Stimulated activated CD8-positive, alpha-beta memory T cell treated with anti-CD3 and anti-CD28 coated beads, Interleukin-15, amount 100 ng/mL, for 4 hours (primary cell): Measurements from ENCODE around the gene RRAGB.
"Not testable (repeated sequence)": the region's sequence is repeated elsewhere in the genome, so short reads cannot be mapped to it uniquely, and the experiment has no call there.

ENCODE experiments used
- DNase-seq, 2 donors: peaks; one replicate each; pipeline ENCODE4 v3.0.0-alpha.2; 2020; ENCODE audit warnings: low read depth in 2 of 2

RRAGB gene

DNA sequence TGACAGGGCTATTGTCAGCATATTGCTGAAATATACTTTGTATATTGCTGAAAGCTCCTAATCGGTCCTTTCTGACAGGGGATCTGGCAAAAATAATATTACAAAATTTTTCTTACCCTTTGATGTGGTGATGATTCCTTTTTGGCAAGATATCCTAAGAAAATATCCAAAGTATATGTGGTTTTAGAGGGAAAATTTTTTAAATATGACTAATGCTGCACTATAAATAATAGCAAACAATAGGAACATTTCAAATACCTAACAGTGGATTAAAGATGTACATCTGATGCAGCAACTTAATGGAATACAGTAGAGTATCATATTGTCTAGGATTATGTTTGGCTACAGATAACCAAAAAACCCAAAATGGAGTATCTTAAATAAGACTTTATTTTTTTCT is 49.6 kb downstream of the RRAGB start:
- no peak for DNase-seq

DNA sequence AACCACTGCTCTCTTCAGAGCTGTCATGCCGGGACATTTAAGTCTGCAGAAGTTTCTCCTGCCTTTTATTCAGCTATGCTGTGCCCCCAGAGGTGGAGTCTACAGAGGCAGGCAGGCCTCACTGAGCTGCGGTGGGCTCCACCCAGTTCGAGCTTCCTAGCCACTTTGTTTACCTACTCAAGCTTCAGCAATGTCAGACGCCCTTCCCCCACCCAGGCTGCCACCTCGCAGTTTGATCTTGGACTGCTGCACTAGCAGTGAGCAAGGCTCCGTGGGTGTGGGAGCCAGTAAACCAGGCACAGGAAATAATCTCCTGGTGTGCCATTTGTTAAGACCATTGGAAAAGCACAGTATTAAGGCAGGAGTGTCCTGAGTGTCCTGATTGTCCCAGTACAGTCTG is 56.9 kb downstream of the RRAGB start:
- DNase-seq: not testable (repeated sequence)

DNA sequence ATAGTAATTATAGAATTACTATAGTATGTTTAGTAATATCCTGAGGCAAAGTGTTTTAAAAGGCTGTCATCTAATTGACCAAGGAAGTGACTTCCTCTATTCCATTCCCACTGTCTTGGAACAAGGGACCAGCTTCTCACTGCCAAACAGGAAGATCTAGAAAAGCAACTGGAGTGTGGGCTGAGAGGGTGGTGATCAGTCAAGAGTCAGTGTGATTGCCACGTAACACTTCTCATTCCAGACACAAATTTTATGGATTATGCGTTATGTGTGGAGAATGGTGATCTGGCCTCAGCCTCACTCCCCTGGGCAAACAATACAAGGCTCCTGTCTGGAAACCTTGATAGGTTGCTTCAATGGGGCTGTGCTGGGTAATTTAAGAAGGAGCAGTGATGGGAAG is 60.0 kb downstream of the RRAGB start:
- DNase-seq: no peak

DNA sequence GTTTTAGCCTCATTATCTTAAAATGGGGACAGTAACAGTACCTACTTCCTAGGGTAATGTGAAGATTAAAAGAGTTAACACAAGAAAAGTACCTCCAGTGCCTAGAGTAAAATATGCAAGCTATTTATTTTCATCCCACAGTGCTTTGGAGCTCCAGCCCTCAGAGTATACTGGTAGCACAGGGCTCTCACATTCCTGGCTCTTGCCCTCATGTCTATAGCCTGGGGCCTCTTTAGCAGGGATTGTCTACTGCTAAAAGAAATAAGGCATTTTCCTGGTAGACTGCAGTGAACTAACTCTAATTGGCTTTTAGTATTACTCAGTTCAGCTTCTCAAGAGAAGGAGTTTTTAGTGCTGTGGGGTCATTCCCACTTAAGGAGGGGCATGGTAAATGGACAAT is 60.8 kb downstream of the RRAGB start:
- no peak for DNase-seq

DNA sequence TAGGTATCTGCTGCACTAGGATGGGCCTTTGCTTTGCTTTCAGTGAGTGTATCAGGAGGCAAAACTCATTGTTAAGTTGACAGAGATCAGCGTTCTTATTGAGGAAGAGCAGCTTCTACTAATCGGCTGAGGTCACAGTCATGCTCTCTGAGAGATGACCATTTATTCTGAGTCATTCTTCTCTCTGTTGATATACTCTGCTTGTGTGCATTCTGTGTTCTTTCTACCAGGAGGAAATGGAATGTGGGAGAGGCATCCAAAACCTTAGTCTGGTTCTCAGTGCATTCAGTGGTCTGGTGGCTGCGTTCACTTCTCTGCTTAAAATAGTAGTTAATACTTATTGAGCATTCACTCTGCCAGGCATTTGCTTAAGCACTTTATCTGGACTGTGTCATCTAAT is 66.2 kb downstream of the RRAGB start:
- DNase-seq: no peak

DNA sequence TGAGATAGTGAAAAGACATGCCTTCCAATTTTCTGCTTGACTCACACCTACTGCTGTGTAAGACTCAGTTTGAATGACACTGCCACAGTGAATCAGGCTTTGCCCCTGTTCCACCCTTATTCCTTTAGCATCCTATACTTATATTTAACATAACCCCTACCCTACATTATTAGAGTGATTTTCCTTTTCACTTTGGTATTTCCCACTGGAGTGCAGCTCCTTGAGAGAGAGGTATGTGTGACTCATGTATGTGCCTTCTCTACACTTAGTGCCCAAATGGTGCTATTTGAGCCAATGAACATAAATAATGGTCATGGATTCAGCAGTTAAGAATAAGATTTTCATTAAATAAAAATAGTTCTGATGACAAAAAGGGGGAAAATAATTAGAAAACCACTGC is 69.5 kb downstream of the RRAGB start:
- no peak for DNase-seq

DNA sequence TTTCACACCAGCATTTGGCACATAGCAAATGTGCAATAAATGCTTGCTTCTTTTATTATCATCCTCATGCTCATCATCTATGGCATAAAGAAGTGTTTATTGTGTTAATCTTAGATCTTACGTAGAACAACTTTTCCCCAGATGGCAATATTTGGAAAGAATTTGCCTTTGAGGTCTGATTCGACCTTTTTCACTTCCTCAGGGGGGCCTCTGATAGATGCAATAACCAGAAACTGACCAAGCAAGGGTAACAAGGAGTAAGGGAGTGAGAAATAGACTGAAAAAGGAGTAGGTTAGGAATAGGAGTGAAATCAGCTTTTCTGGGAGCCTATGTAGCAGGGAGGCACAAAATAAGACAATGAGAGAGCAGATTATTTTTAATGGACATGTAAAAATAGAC is 70.2 kb downstream of the RRAGB start:
- DNase-seq: no peak

DNA sequence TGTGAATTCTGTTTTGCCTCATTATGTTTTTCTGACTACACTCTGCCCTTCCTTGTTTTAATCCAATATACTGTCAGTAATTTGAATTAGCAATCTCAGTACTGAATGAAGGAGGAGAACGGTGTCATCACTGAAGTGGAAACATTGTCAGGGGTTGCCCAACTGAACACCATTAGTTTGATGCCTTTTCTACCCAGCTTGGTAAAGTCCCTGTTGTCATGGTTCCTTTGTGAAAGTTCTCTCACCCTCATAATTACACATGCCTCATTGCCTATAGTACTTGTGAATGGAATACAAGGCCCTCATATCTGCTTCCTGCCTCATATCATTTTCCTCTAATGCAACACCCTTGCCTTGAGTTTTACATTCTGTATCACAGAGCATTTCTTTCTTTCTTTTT is 76.9 kb downstream of the RRAGB start:
- DNase-seq: no peak

DNA sequence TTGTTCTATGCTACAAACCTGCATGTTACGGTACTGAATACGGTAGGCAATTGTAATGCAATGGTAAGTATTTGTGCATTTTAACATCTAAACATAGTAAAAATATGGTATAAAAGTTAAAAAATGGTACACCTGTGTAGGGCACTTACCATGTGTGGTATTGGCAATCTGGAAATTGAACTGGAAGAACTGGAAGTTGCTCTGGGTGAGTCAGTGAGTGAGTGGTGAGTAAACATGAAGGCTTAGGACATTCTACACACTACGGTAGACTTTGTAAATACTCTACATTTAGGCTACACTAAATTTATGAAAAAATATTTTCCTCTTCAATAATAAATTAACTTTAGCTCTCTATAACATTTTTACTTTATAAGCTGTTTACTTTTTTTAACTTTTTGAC is 78.9 kb downstream of the RRAGB start:
- DNase-seq: no peak

DNA sequence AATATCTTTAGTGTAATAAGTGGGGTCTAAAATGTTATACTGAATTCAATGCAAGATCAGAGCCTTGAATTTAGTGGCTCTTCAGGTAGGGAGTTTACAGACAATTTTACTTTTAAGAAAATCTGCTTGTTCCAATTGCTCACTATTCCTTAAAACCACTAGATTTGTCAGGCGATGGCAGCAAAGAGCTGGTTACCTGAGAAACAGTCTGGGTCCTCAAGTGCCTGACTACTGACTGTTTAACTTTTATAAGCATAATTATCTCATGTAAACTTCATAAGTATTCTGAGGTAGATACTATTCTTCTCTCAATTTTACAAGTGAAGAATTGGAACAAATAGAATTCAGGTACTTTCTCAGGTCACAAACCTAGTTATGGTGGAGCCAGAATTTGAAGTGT is 84.3 kb downstream of the RRAGB start:
- DNase-seq: no peak
